Smooth muscle cell (in vitro differentiated cells): ENCODE measurements around the gene UHRF2. TPM values are rescaled to one million over a fixed set of nuclear protein-coding genes. Genes with fewer than 3 reads are reported as not detected.

Experiments
- DNase-seq: peaks from one replicate; lab custom pipeline; 2025; ENCODE audit not compliant: unreplicated experiment; lab: John Stamatoyannopoulos, UW
- H2AFZ ChIP-seq: fragments of 200-600 bp; sonication (generic); 2 replicates; pipeline ENCODE4 v1.6.0; 2016; ENCODE audit warnings: antibody characterized with exemption, low read depth, mild to moderate bottlenecking
- H3F3A ChIP-seq: fragments of 200-600 bp; sonication (generic); 2 replicates; pipeline ENCODE4 v1.6.0; 2017; ENCODE audit warnings: antibody characterized with exemption, low read depth
- H3K27ac ChIP-seq: fragments of 200-600 bp; sonication (generic); 2 replicates; pipeline ENCODE4 v1.5.1; 2016; ENCODE audit warnings: low read depth, mild to moderate bottlenecking
- H3K27me3 ChIP-seq: fragments of 200-600 bp; sonication (generic); 2 replicates; pipeline ENCODE4 v1.6.1; 2016; ENCODE audit warnings: low read depth, mild to moderate bottlenecking
- H3K36me3 ChIP-seq: fragments of 200-600 bp; sonication (generic); 2 replicates; pipeline ENCODE4 v1.5.1; 2016; ENCODE audit warnings: low read depth
- H3K4me1 ChIP-seq: fragments of 200-600 bp; sonication (generic); 2 replicates; pipeline ENCODE4 v1.5.1; 2016; ENCODE audit warnings: low read depth
- H3K4me2 ChIP-seq: fragments of 200-600 bp; sonication (generic); 2 replicates; pipeline ENCODE4 v1.6.0; 2016; ENCODE audit warnings: mild to moderate bottlenecking
- H3K4me3 ChIP-seq: fragments of 200-600 bp; sonication (generic); 2 replicates; pipeline ENCODE4 v1.5.1; 2016; ENCODE audit warnings: mild to moderate bottlenecking
- H3K79me2 ChIP-seq: fragments of 200-600 bp; sonication (generic); 2 replicates; pipeline ENCODE4 v1.6.0; 2016; ENCODE audit warnings: low read depth, mild to moderate bottlenecking
- H3K9ac ChIP-seq: fragments of 200-600 bp; sonication (generic); 2 replicates; pipeline ENCODE4 v1.6.0; 2016; ENCODE audit warnings: low read depth
- H3K9me3 ChIP-seq: fragments of 200-600 bp; sonication (generic); replicated peaks from 2 replicates; pipeline ENCODE4 v1.5.1; 2016; ENCODE audit warnings: low read depth
- H4K20me1 ChIP-seq: fragments of 200-600 bp; sonication (generic); 2 replicates; pipeline ENCODE4 v1.6.0; 2016; ENCODE audit warnings: low read depth
- CTCF ChIP-seq: fragments of 200-600 bp; sonication (generic); IDR thresholded peaks from 2 replicates; pipeline ENCODE4 v1.5.1; 2017; ENCODE audit warnings: borderline replicate concordance, mild to moderate bottlenecking, antibody characterized with exemption; ENCODE audit not compliant: insufficient read depth, poor library complexity, severe bottlenecking
- WGBS: methylation state at CpG from one replicate; pipeline ENCODE4 v1.1.7; 2016; ENCODE audit warnings: low lambda C conversion rate; 5-methylcytosine and 5-hydroxymethylcytosine counted together
- polyA plus RNA-seq: library from polyadenylated mRNA; unstranded; fragments of >200 nt; fragmentation: Nextera tagmentation; extraction: Ambion mirVana; gene quantifications from 2 replicates; pipeline ENCODE4 v1.2.1, GENCODE V29; 2016
- total RNA-seq: library from RNA; depleted of rRNA; stranded (reverse); fragments of >200 nt; gene quantifications from 2 replicates; pipeline ENCODE4 v1.2.3, GENCODE V29; 2014

UHRF2 gene
- total and polyA plus RNA-seq, 2 experiments from 2014 or later: 15.6 to 54.5 TPM

GRCh38 chr9:6415266-6415665, 2.3 kb downstream of the UHRF2 start:
- H4K20me1 ChIP-seq: peaks cover 57% of the 10 kb centered on the region

DNA sequence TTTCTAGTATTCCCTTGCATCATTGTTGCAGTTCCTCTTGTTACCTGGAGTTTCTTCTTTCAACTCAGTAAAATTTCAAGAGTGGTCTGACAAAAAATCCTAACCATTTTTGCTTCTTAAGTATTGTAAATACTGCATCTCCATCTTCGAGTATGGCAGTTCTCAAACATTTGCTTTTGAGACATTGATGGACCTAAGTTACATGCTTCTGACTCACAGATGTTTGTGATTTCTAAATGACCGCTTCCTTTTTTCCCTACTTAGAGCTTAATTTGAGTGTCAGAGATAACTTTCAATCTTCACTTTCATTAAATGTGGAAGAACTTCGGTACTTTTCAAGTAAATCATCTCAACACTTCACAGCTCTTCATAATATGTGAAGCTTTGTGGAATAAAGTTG, 4.2 kb downstream of the UHRF2 start:
- no peak overlapping the region for H3K9ac ChIP-seq
- WGBS: 53% methylated on average over 3 of the region's 3 CpGs
- H3K36me3 ChIP-seq: no peaks in the 10 kb centered on the region
- H3K27ac ChIP-seq: peak overlapping the region; percentile 19
- H2AFZ ChIP-seq: no peak overlapping the region
- H3K27me3 ChIP-seq: no peaks in the 10 kb centered on the region
- no peaks in the 10 kb centered on the region for H3K9me3 ChIP-seq
- no peaks in the 10 kb centered on the region for H3F3A ChIP-seq
- peak overlapping the region; percentile 59 for H3K4me2 ChIP-seq
- peaks cover 76% of the 10 kb centered on the region for H4K20me1 ChIP-seq
- H3K4me3 ChIP-seq: no peak overlapping the region
- peaks cover 85% of the 10 kb centered on the region for H3K79me2 ChIP-seq
- H3K4me1 ChIP-seq: peaks cover 27% of the 10 kb centered on the region
- DNase-seq: no peak
- TF ChIP-seq CTCF: no peak

More at GRCh38 chr9:6415266-6415665, 2.3 kb downstream of the UHRF2 start:
- DNase-seq: no peak
- 72% methylated on average over 5 of the region's 5 CpGs for WGBS
- no peak for TF ChIP-seq CTCF
- H3K27ac ChIP-seq: peak overlapping the region; percentile 72
- H3K4me2 ChIP-seq: peak overlapping the region; percentile 85
- no peaks in the 10 kb centered on the region for H3K36me3 ChIP-seq
- peaks cover 28% of the 10 kb centered on the region for H3K4me1 ChIP-seq
- peaks cover 66% of the 10 kb centered on the region for H3K79me2 ChIP-seq
- H3K4me3 ChIP-seq: peak overlapping the region; percentile 57
- H3K9ac ChIP-seq: peak overlapping the region; percentile 74
- H2AFZ ChIP-seq: no peak overlapping the region
- no peaks in the 10 kb centered on the region for H3K27me3 ChIP-seq
- no peaks in the 10 kb centered on the region for H3K9me3 ChIP-seq
- H3F3A ChIP-seq: no peaks in the 10 kb centered on the region

- TF ChIP-seq CTCF: no peak
- H3K27me3 ChIP-seq: no peaks in the 10 kb centered on the region
- H3K9ac ChIP-seq: no peak overlapping the region
- H4K20me1 ChIP-seq: peaks cover 92% of the 10 kb centered on the region
- H2AFZ ChIP-seq: no peak overlapping the region
- no peak overlapping the region for H3K27ac ChIP-seq
- H3F3A ChIP-seq: no peaks in the 10 kb centered on the region
- no peak for DNase-seq
- WGBS: 92% methylated on average over 3 of the region's 3 CpGs
- H3K4me2 ChIP-seq: no peak overlapping the region
- H3K36me3 ChIP-seq: no peaks in the 10 kb centered on the region
- H3K79me2 ChIP-seq: peaks cover 95% of the 10 kb centered on the region
- peaks cover 24% of the 10 kb centered on the region for H3K4me1 ChIP-seq
- no peaks in the 10 kb centered on the region for H3K9me3 ChIP-seq
- no peak overlapping the region for H3K4me3 ChIP-seq
These were observed 5.8 kb downstream of the UHRF2 start for GRCh38 chr9:6418764-6419163.

DNA sequence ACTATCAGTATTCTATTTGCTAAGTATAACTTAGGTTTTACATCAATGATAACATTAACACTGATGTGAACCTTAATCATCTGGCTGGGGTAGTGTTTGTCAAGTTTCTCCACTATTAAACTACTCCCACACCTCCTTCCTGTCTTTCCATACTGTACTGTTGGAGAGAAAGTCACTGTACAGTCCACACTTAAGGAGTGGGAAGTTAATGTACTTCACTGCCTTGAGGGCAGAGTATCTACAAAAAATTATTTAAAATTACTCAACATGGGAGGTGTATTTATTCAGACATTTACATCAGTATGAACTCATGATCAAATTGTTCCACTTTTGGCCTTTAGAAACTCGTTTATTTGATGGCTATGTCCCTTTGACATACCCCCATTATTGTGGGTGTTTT, 11.9 kb downstream of the UHRF2 start:
- H3K27me3 ChIP-seq: no peaks in the 10 kb centered on the region
- H3F3A ChIP-seq: no peaks in the 10 kb centered on the region
- WGBS: 92% methylated on average over 1 of the region's 1 CpG
- H3K4me3 ChIP-seq: no peak overlapping the region
- DNase-seq: no peak
- peaks cover 95% of the 10 kb centered on the region for H3K79me2 ChIP-seq
- no peak overlapping the region for H3K9ac ChIP-seq
- no peak overlapping the region for H3K4me2 ChIP-seq
- H3K27ac ChIP-seq: no peak overlapping the region
- H3K9me3 ChIP-seq: no peaks in the 10 kb centered on the region
- TF ChIP-seq CTCF: no peak
- H2AFZ ChIP-seq: no peak overlapping the region
- H3K4me1 ChIP-seq: no peaks in the 10 kb centered on the region
- H4K20me1 ChIP-seq: peaks cover 100% of the 10 kb centered on the region
- no peaks in the 10 kb centered on the region for H3K36me3 ChIP-seq
